Measurements from ENCODE around the gene TMEM98. TPM values are rescaled to one million over a fixed set of nuclear protein-coding genes. Genes with fewer than 3 reads are reported as not detected.
"Not testable (repeated sequence)": the region's sequence is repeated elsewhere in the genome, so short reads cannot be mapped to it uniquely, and the experiment has no call there.

The TMEM98 gene
- total RNA-seq, 1 donor from 2014 or later: 10.7 TPM

DNA sequence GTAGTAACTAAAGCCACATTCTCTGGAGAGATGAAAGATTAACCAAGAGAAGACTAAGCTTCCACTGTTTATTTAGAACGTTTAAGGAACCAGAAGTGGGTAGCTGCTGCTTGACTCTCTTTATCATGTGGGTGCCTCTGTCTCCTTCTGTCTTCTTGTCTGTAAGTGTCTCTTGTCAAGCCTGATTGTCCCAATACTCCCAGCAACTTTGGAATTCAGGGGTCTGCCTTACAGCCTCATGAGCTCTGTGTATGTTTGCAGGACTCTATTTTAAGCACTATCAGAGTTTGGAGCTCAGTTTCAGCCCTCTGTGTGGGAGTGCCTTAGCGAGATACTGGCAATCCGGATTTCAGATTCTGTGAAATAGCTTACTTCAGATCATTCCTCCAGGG lies 34.4 kb downstream of the TMEM98 start:
- ATAC-seq (no peak), DNase-seq (no peak)
- intact Hi-C loops (cut with micrococcal nuclease): no loop called here

DNA sequence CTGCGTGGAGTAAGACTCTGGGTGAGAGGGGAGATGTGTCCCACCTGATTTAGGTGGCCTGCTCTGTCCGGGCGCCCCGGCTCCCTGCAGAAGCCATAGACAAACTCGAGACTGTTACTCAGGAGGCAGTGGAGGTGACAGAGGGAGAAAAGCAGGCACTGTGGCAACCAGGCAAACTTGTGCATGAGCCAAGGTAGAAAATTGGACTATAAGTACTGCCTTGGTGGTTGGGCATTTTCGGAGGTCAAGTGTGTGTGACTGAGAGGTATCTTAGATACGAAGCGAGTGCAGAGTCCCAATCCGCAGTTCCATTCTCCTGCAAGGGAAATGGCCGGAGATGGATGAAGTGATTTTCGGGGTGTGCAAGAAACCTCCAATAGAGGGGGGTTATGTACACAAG lies 36.6 kb downstream of the TMEM98 start:
- no peak for DNase-seq
- intact Hi-C loops (cut with micrococcal nuclease): no loop called here
- no peak for ATAC-seq

- DNase-seq; ATAC-seq; intact Hi-C loops (cut with micrococcal nuclease): not testable (repeated sequence)
Measured at GRCh38 chr17:32969231-32969630, 41.3 kb downstream of the TMEM98 start.

DNA sequence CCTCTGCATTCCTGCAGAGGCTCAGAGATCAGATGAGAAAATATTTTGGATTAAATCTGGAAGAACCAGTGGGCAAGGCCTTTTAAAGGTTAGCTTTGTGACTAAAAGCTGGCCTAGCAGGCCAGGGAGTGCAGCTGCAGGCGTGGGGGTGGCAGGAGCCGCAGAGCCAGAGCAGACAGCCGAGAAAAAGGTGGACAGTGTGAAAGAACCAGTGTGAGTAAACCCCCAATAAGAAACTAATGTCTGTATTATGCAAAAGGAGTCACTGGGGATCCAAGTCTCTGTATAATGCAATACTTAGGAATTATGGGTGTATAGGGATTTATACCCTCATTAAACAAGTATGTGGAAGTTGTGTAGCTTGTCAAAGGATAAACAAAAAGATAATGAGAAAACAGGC lies 42.3 kb downstream of the TMEM98 start:
- ATAC-seq: peak; percentile 52
- peak; percentile 31 for DNase-seq
- intact Hi-C loops (cut with micrococcal nuclease): no loop called here

GRCh38 chr17:32971171-32971570 lies 43.2 kb downstream of the TMEM98 start:
- ATAC-seq: no peak

DNA sequence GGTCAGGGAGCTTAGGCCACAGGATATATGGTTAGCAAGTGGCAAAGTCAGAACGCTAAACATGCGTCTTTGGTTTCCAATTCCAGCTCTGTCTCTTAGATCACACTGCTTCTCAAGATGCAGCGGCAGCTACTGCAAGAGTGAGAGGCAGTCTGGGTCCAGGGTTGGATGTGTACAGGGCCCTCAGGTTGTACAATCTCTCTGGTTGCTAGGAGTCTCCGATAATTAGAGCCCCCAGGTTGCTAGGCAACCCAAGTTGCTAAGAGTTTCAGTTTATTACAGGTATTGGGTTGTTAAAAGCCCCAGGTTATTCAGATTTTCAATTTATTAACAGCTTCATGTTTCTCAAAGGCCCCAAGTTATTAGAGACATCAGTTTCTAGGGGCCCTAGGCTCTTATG lies 48.2 kb downstream of the TMEM98 start:
- no peak for DNase-seq
- no peak for ATAC-seq
- intact Hi-C loops (cut with micrococcal nuclease): no loop called here

More at GRCh38 chr17:32971171-32971570, 43.2 kb downstream of the TMEM98 start:
- intact Hi-C loops (cut with micrococcal nuclease): no loop called here
- DNase-seq: no peak

GRCh38 chr17:32976605-32977004 lies 48.7 kb downstream of the TMEM98 start:
- ATAC-seq: no peak
- intact Hi-C loops (cut with micrococcal nuclease): no loop called here
- no peak for DNase-seq

DNA sequence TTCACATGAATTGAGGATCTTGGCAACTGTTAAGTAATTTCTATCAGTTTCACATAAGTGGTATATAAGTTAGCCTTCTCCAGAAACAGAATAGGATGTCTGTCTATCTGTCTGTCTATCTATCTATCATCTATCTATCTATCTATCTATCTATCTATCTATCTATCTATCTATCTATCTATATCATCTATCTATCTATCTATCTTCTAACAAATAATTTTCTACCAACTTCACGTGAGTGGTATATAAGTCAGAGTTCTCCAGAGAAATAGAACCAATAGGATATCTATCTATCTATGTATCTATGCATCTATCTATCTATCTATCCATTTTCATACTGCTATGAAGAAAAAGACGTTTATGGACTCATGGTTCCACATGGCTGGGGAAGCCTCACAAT lies 52.3 kb downstream of the TMEM98 start:
- no peak for ATAC-seq
- no peak for DNase-seq
- intact Hi-C loops (cut with micrococcal nuclease): no loop called here

GRCh38 chr17:32981611-32982010 lies 53.7 kb downstream of the TMEM98 start:
- intact Hi-C loops (cut with micrococcal nuclease); DNase-seq; ATAC-seq: not testable (repeated sequence)

- intact Hi-C loops (cut with micrococcal nuclease): no loop called here
- no peak for DNase-seq
- no peak for ATAC-seq
Measured at GRCh38 chr17:32985050-32985756, 57.2 kb downstream of the TMEM98 start.

- DNase-seq; ATAC-seq; intact Hi-C loops (cut with micrococcal nuclease): not testable (repeated sequence)
Measured at GRCh38 chr17:32987453-32987805, 59.5 kb downstream of the TMEM98 start.

DNA sequence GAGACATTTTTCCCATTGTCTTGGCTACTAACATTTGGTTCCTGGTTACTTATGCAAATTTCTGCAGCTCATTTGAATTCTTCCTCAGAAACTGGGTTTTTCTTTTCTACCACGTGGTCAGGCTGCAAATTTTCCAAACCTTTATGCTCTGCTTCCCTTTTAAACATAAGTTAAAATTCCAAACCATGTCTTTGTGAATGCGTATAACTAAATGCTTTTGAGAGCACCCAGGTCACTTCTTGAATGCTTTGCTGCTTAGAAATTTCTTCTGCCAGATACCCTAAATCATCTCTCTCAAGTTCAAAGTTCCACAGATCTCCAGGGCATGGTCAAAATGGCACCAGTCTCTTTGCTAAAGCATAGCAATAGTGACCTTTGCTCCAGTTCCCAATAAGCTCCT lies 59.9 kb downstream of the TMEM98 start:
- intact Hi-C loops (cut with micrococcal nuclease); DNase-seq; ATAC-seq: not testable (repeated sequence)

GRCh38 chr17:32988481-32989101 lies 60.6 kb downstream of the TMEM98 start:
- no peak for ATAC-seq
- DNase-seq: no peak
- intact Hi-C loops (cut with micrococcal nuclease): no loop called here

- intact Hi-C loops (cut with micrococcal nuclease): no loop called here
- ATAC-seq (no peak), DNase-seq (no peak)
Measured at GRCh38 chr17:32992321-32993033, 64.5 kb downstream of the TMEM98 start.

GRCh38 chr17:32993977-32994376 lies 66.0 kb downstream of the TMEM98 start:
- intact Hi-C loops (cut with micrococcal nuclease): no loop called here
- no peak for DNase-seq

More at GRCh38 chr17:32993977-32994376, 66.0 kb downstream of the TMEM98 start:
- ATAC-seq: no peak

Other genes starting within 250 kb of the TMEM98 start
- 6.4 TPM for gene MYO1D, start 51.0 kb upstream of the TMEM98 start, total RNA-seq
- not detected for gene SPACA3, start 63.7 kb downstream of the TMEM98 start, total RNA-seq